Posterior vena cava (tissue), 2 donors: ENCODE data around the gene PEPD. TPM values are rescaled to one million over a fixed set of nuclear protein-coding genes. Genes with fewer than 3 reads are reported as not detected.

ENCODE experiments used
- DNase-seq: peaks from one replicate; pipeline ENCODE4 v3.0.0-alpha.2; 2020; ENCODE audit warnings: low spot score
- intact Hi-C, 2 donors: fragments of 100-400 bp; cut with DNase I; formaldehyde crosslinking; loops; one replicate each; pipeline versions ENCODE4 v1.14.1 to v1.14.2; 2022 to 2023
- total RNA-seq, 2 donors: library from RNA; stranded (reverse); fragmentation: NEBNext Ultra II Directional; extraction: Animal tissue kit (Norgen Biotek cat#: 25700); gene quantifications; one replicate each; pipeline ENCODE4 v1.2.1, GENCODE V29; 2021
- donor health status: DM: yes; HTN: yes; CAD: no.
- donor health status: DM: yes; HTN: yes; CAD: no.

The PEPD gene
- total RNA-seq, 2 donors from 2014 or later: 63.5 to 70.6 TPM

DNA sequence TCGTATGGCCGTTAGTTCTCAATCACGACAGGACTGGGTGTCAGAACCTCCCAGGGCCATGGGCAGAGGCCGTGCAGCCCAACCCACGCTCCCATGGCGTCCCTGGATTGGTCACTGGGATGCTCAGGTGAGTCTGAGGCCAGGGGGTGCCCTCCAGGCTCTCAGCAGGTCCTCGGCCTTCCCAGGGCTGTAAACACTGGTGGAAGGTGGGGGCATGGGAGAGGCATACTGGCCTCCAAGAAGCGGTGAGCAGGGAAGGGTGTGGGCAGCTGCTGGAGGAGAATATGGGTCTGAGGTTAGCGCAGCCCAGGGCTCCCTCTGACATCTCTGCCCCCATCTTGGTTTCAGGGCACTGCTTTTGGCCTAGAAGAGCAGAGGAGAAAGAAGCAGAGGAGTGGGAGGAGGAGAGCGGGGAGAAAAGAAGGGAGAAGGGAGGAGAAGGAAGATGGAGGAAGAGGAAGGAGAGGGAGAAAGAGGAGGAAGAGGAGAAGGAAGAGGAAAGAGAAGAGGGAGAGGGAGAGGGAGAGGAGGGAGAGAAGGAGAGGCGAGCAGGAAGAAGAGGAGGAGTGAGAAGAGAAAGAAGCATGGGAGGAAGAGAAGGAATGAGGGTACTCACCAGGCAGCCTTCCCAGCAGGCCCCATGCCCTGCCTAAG, 85.8 kb downstream of the PEPD start:
- intact Hi-C loops: no loop called here
- no peak for DNase-seq

DNA sequence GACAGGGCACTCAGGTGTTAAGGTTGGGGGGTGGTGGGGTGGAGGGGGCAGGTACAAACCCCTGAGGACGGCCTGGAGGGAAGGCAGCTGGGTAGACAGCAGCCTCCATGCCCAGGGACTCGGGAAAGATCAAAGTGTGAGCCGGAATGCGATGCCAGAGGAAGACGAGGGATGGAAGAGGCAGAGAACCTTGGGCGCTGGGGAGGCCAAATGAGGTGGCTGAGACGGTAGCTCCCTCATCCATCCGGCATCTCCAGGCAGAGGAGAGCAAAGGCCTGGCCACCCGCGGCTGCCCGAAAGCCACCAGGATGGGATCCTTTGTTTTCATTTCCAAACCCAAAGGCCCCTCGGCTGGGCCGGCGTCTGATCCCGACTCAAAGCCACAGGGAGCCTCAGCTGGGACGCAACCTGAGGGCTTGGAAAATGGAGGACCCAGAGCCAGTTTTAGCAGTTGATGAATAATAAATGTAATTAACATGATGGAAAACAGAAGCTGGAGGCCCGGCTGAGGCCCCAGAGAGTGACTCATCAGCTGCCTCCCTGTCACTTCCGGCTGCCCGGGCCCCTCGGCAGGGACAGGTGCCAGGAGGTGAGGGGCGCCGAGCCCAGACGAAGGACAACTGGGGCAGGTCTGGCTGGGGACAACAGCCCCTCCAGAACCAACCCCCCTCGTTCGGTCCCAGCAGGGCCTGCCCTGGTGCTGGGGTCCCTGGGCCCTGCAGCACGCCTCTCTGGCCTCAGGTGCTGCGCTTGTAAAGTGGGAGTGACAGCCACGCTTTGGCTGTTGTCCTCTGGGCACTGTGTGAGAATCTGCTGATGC, 86.5 kb downstream of the PEPD start:
- intact Hi-C loops: no loop called here
- DNase-seq: peak; percentile 82

DNA sequence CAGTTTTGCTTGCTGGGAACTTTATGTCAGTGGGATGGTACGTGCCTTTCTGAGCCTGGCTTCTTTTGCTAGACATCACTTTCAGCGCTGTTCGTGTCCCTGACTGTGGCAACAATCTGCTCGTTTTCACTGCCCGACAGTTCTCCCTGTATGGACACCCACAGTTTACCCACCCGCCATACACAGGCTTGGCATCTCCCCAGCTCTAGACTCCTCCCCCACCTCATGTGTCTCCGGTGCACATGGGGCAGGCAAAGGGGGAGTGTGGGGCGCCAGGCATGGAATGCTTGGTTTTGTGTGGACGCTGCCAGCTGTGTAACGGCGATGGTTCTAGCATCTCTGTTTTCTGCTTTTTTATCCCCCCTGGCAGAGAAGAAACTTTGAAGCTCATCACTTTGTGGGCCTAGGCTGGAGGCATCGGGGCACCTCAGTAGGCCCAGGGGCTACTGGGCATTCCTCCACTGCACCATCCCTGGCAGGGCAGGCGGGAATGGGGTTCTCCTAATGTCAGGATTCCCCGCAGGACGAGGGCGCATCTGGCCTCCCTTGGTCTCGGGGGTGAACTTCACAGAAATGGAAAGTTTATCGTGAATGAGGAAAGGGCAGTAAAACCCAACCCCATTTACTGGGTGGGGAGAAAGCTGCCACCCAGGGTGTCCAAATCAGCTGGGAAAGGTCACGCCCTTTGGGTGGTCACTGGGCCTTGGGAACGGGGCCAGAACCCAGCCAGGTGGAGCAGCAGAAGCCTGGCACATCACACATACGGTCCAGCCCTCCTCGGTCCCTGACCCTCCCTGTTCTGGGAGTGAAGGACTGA, 87.3 kb downstream of the PEPD start:
- intact Hi-C loops: no loop called here
- peak; percentile 58 for DNase-seq

- DNase-seq: peak; percentile 64
- intact Hi-C loops: no loop called here
Measured at GRCh38 chr19:33432446-33433170, 89.0 kb downstream of the PEPD start.

DNA sequence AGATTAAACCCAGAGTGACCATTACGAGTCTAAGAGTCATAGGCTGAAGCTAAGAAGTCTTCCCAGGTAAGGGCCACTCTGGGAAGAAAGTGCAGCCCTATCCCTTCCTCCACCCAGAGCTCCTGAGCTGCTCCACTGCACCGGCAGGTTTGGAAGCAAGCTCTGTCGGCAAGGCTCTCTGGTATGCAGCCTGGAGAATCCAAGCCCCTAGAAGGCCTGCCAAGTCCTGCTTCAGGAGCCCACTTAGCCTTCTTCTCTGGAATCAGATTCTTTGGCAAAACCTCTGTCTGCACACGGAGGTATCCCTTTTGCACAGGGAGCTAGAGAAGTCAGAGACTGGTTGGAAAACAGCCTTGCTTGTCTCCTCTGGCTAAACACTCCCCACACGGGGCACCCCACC, 89.6 kb downstream of the PEPD start:
- DNase-seq: peak; percentile 34
- intact Hi-C loops: no loop called here

GRCh38 chr19:33430674-33431277, 90.8 kb downstream of the PEPD start:
- intact Hi-C loops: no loop called here
- peak; percentile 91 for DNase-seq

- DNase-seq: peak; percentile 77
- intact Hi-C loops: no loop called here
Measured at GRCh38 chr19:33429891-33430673, 91.5 kb downstream of the PEPD start.

GRCh38 chr19:33428627-33429125, 92.9 kb downstream of the PEPD start:
- intact Hi-C loops: no loop called here
- peak; percentile 59 for DNase-seq

DNA sequence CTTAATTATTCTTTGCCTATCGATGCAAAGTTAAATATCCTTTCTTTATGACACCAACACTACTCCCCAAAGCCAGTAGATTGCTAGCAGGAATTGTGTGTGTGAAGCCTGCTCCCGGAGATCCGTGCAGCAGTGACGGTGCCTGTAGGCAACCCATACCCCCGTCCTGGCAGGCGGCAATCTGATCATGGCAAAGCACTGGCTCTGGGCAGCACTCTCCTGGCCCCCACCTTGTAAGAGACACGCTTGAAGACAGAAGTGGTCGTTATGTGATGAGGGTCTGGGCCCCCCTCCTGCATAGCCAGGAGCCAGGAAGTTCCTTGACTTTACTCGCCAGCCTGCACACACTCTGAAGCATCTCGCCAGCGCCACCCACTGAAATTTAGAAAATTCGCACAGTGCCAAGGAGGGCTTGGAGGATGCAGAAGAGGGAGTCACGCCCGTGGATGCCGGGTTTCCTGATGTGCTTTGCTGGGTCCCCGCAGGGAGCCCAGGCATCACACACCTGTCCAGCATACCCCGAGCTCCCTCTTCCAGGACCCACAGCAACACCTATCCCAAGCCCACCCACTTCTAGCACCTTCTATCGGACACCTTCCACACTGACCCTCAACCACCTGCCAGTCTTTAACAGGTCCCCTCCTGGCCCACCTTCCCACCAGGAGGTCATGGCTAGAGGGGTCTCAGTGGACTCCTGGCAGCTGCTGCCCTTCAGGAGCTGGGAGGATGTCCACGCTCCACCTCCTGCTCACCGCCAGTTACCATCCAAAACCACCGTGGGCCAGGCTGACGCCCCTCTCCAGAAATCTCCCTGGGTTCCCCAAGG, 93.6 kb downstream of the PEPD start:
- intact Hi-C loops: no loop called here
- peak; percentile 68 for DNase-seq

DNA sequence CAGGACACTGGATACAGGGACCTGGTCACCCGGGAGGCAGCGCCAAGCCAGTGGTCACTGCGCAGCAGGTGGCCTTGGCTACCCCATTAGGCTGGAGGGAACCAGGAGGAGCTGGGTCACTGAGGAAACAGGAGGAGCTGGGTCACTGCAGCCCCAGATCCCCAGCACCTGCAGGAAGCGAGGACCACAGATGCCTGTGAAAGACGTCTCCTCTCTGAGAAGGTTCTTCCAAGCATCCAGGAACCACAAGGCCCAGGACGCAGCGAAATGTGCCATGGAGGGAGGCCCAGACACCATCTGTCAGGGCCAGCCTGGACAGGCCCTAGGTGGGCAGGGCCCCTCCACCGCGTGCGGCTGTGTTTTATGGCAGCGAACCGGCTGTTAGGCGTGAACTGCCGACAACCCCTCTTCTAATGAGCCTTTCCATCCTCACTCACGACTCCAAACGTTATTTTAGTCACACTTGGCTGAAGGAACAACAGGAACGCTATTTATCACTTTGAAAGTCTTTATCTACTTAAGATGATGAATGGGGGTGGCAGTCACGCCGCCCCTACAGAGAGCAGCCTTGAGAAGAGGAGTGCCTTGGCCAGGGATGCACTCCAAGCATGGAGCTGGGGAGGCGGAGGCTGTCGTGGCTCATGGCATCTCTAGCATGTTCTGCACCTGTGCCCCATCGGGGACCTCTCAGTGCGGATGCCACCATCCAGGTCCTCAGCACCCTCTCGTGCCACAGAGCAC, 94.8 kb downstream of the PEPD start:
- intact Hi-C loops: no loop called here
- peak; percentile 47 for DNase-seq

- intact Hi-C loops: no loop called here
- DNase-seq: no peak
Measured at GRCh38 chr19:33424181-33424580, 97.4 kb downstream of the PEPD start.

DNA sequence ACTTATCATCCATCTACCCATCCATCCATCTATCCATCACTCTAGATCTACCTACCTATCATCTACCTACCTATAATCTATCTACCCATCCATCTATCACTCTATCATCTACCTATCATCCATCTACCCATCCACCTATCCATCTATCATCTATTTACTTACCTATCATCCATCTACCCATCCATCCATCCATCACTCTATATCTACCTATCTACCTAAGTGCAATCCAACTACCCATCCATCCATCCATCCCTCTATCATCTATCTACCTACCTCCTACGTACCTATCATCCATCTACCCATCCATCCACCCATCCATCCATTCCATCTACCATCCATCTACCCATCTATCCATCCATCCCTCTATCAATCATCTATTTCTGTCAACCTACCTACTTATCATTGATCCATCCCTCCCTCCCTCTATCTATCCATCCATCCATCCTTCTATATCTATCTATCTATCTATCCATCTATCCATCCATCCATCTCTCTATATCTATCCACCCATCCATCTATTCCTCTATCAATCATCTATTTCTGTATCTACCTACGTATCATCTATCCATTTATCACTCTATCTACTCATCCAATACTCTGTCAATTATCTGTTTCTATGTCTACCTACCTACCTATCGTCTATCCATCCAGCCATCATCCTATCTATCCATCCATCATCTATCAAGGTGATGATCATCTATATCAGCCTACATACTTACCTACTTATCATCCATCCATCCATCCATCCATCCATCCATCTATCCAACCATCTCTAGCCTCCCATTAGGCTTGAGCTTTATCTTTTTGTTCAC, 99.0 kb downstream of the PEPD start:
- intact Hi-C loops: no loop called here
- no peak for DNase-seq

- intact Hi-C loops: no loop called here
Measured at GRCh38 chr19:33421368-33421767, 100.2 kb downstream of the PEPD start.

DNA sequence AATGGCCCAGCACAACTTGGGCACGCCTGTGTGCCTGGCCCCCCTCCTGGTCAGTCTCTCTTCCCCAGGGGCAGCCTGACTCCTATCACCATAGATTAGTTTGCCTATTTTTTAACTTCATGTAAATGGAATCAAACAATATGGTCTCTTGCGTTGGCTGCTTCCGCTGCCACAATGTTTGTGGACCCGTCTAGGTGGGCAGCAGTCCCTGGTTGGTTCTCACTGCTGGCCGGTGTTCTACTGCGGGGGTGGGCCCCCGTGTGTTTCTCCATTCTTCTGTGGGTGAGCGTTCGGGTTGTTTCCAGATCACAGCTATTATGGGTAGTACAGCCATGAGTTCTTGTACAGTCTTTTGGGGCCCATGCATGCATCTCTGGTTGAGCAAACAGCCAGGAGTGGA, 100.8 kb downstream of the PEPD start:
- intact Hi-C loops: no loop called here
- DNase-seq: no peak

More at GRCh38 chr19:33421368-33421767, 100.2 kb downstream of the PEPD start:
- DNase-seq: no peak

DNA sequence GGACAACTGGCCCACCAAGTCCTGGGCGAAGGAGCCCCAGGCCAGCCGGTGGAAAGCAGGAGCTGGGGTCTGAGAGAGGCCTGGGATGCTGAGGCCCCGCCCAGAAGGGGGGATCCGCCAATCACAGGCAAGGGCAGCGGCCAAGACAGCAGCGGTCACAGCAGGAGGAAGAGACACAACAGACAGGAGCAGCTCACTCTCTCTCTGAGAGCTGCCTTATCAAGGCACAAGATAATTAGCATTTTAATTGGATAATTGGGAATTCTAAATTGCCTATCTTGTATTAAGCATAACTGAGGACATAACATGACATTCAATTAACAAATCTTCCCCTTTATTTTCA, 101.8 kb downstream of the PEPD start:
- intact Hi-C loops: loop anchor here (5.0 to 10.0 kb wide), 2 partner anchors 275 to 353 kb away; no protein-coding TSS in a partner anchor
- no peak for DNase-seq
